Epithelial cell of proximal tubule (primary cell): ENCODE results near the gene FEM1C. TPM values are rescaled to one million over a fixed set of nuclear protein-coding genes. Genes with fewer than 3 reads are reported as not detected.

ENCODE experiments used
- DNase-seq: peaks from one replicate; pipeline ENCODE4 v3.0.0-alpha.2; 2011; ENCODE audit warnings: low read depth
- H3K4me3 ChIP-seq: 2 replicates; pipeline ENCODE4 v1.5.1; 2011; ENCODE audit warnings: low read depth, mild to moderate bottlenecking, low read length
- total RNA-seq: library from RNA; depleted of rRNA; stranded (reverse); fragments of >200 nt; gene quantifications from 2 replicates; pipeline ENCODE4 v1.2.3, GENCODE V29; 2015
- TF ChIP-seq, protein P1 (sequence below): conservative IDR thresholded peaks from 2 replicates; pipeline ENCODE4 v1.5.1; 2012; ENCODE audit warnings: low read depth, mild to moderate bottlenecking, low read length

Gene FEM1C
- total RNA-seq, 1 donor from 2014 or later = 14.4 TPM

DNA sequence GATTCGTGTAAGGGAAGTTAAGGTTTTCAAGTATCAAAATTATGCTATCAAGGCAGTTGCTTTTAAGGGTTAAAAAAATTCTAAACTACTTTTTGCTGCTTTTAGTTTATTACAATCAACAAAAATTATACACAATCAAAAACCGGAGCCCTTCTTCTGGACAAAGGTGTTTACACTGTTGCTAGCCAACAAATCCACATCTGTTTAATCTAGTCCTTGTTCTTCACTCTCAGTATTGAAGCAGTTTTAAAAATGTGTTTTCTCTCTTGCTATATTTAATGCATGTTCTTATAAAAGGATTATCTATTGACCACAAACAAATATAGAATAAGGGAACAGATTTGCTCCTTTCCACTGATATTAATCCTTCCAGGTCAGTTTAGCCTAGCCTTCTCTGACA lies 2.5 kb downstream of the FEM1C start:
- peak overlapping the region; percentile 83 for H3K4me3 ChIP-seq
- DNase-seq = no peak
- TF ChIP-seq, protein P1, sequence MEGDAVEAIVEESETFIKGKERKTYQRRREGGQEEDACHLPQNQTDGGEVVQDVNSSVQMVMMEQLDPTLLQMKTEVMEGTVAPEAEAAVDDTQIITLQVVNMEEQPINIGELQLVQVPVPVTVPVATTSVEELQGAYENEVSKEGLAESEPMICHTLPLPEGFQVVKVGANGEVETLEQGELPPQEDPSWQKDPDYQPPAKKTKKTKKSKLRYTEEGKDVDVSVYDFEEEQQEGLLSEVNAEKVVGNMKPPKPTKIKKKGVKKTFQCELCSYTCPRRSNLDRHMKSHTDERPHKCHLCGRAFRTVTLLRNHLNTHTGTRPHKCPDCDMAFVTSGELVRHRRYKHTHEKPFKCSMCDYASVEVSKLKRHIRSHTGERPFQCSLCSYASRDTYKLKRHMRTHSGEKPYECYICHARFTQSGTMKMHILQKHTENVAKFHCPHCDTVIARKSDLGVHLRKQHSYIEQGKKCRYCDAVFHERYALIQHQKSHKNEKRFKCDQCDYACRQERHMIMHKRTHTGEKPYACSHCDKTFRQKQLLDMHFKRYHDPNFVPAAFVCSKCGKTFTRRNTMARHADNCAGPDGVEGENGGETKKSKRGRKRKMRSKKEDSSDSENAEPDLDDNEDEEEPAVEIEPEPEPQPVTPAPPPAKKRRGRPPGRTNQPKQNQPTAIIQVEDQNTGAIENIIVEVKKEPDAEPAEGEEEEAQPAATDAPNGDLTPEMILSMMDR = no peak

DNA sequence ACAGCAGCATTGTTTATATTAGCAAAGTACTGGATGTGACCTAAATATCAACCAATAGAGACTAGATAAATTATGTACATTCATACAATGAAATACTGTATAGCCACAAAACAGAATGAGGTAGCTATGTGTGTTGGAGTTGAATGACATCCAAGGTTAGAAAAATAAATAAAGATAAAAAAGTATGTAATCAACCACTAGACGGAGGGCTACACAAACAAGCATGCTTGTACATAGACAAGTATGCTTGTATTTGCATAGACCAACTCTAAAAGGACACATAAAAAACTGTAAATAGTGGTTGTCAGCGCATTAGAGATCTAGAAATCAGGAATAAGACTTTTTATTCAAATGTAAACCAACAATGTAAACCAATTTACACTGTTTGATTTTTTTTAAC lies 3.0 kb downstream of the FEM1C start:
- TF ChIP-seq, protein P1 = no peak
- H3K4me3 ChIP-seq = peak overlapping the region; percentile 83
- DNase-seq = no peak

DNA sequence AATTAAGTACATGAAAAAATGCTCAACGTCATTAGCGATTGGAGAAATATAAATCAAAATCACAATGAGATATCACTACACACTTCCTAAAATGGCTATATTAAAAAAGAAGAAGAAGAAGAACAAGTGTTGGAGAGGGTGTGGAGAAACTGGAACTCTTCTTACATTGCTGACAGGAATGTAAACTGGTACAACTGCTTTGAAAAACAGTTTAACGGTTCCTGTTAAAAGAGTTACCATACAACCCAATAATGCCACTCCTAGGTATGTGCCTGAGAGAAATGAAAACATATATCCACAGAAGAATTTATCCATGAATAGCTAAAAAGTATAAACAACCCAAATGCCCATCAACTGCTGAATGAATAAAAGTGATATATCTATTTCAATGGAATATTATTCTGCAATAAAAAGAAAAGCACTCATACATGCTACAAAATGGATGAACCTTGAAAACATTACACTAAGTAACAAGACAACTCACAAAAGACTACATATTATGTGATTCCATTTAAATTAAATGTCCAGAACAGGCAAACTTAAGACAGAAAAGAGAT lies 9.0 kb downstream of the FEM1C start:
- TF ChIP-seq, protein P1 = no peak
- DNase-seq = no peak
- no peak overlapping the region for H3K4me3 ChIP-seq

DNA sequence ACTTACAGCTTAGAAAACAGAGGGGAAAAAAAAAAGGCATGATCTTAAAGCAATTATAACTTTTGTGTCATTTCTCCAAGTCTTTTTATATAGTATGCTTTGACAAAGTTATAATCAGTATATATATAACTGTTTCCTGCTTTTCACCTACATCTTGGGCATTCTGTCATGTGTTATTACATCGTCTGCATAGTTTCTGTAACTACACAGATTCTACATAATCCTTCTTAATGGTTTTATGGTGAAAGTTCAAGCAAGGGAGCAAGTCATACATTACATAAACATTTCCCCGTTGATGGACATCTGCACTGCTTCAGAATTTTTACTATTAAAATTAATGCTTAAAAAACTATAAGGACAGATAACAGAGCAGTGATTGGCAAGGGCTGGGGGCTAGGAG lies 12.1 kb downstream of the FEM1C start:
- TF ChIP-seq, protein P1 = no peak
- no peak for DNase-seq
- H3K4me3 ChIP-seq = no peak overlapping the region

DNA sequence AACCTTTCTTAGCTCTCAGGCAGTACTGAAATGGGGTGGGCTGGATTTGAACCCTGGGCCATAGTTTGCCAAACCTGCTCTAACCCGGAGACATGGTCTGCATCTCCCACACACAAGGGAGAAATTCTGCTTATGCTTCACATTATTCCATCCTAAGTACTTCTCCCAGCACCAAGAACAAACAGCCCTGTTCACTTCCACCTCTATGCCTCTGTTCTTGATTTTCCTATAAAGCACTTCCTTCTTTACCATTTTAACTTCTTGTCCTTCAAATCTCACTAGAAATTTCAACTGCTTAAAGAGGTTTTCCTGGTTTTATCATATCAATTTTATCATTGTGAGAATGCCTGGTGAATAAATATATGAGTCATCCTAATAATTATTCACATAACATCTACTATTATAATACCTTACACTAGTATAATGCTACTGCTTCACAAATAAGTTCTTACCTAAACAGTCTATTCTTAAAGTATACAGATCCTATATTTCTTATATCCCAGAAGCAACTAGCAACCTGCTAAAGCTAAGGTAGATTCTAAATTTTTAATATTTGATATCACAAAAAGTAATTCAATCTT lies 12.7 kb downstream of the FEM1C start:
- H3K4me3 ChIP-seq = no peak overlapping the region
- DNase-seq = no peak
- TF ChIP-seq, protein P1 = no peak

DNA sequence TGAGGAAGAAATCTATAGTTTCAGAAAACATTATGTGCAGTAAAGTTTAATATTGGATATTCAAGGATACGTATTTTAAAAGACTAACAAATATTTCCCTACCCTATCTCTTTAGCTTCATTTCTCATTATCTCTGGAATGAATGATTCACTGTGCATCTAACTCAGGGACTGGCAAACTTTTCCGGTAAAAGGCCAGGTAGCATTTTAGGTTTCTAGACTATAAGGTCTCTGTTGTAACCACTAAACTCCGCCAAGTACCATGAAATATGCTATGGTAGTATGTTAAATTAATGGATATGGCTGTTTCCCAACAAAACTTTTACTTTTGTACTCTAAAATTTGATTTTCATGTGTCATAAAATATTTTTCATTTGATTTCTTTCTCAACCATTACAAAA lies 13.2 kb downstream of the FEM1C start:
- TF ChIP-seq, protein P1 = no peak
- no peak for DNase-seq
- H3K4me3 ChIP-seq = no peak overlapping the region

DNA sequence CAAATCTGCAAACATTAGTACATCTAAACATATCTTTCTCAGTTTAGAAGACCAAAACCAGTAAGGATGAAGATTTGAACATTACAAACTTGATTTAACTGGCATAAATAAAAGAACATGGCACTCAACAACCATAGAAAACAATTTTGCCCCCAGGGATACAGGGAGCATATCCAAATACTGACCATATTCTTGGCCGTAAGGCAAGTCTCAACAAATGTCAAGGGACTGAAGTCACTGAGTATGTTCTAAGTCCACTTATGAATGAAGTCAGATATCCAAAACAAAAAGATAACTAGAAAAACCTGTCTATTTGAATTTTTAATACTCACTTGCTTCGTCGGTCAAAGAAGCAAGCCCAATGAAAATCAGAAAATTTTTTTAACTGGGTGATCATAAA lies 14.1 kb downstream of the FEM1C start:
- TF ChIP-seq, protein P1 = no peak
- H3K4me3 ChIP-seq = no peak overlapping the region
- no peak for DNase-seq
